Measurements from ENCODE around the gene ACTR6.

The ACTR6 gene

DNA sequence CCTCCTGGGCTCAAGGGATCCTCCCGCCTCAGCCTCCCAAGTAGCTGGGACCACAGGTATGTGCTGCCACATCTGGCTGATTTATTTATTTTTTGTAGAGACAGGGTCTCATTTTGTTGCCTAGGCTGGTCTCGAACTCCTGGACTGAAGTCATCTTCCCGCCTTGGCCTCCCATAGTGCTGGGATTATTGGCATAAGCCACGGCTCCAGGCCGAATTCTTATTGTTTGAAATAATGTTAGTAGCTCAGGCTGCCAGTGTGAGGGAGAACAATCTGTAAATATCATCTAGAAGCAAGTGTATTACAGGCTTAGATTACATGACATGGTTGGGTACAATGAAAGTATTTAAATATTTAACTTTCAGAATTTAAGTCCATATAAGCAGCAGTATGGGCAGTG, 8.2 kb downstream of the ACTR6 start:
- H3K4me3 ChIP-seq (ENCODE audit: low read depth, low read length), result no peak overlapping the region
- H3K36me3 ChIP-seq (ENCODE audit: control insufficient read depth, insufficient read depth, low read length), result no peaks in the 10 kb centered on the region
- H3K4me1 ChIP-seq, result no peaks in the 10 kb centered on the region
- H3K79me2 ChIP-seq, result no peaks in the 10 kb centered on the region
- no peak overlapping the region for H2AFZ ChIP-seq
- H3K9me3 ChIP-seq (ENCODE audit: control insufficient read depth, low read length), result no peaks in the 10 kb centered on the region
- H3K27ac ChIP-seq, result no peak overlapping the region
- H3K27me3 ChIP-seq (ENCODE audit: control insufficient read depth, insufficient read depth, low read length), result no peaks in the 10 kb centered on the region
- TF ChIP-seq CTCF (IDR thresholded peaks at IDR 0.05), result no peak
- H3K9ac ChIP-seq, result no peak overlapping the region
- H3K4me2 ChIP-seq (ENCODE audit: low read length), result no peak overlapping the region

DNA sequence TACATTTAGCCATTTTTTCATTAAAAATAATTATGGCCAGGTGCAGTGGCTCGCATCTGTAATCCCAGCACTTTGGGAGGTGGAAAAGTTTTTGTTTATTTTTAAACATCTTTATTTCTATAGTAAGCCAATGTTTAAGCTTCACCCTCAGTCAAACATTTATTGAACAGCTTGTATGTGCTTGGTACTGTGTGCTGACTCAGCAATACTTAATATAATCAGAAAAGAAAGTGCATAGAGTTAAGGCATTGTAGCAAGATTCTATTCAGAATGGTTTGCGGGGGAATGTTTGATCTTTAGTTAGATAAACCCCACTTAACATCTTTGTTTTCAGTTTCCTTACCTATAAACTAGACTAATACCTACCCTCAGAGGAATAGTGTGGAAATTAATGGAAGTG, 11.1 kb downstream of the ACTR6 start:
- no peak overlapping the region for H3K4me2 ChIP-seq (ENCODE audit: low read length)
- no peaks in the 10 kb centered on the region for H3K4me1 ChIP-seq
- H2AFZ ChIP-seq, result no peak overlapping the region
- H3K27ac ChIP-seq, result no peak overlapping the region
- no peak overlapping the region for H3K4me3 ChIP-seq (ENCODE audit: low read depth, low read length)
- H3K79me2 ChIP-seq, result no peaks in the 10 kb centered on the region
- no peaks in the 10 kb centered on the region for H3K36me3 ChIP-seq (ENCODE audit: control insufficient read depth, insufficient read depth, low read length)
- TF ChIP-seq CTCF (IDR thresholded peaks at IDR 0.05), result no peak
- H3K9ac ChIP-seq, result no peak overlapping the region
- no peaks in the 10 kb centered on the region for H3K27me3 ChIP-seq (ENCODE audit: control insufficient read depth, insufficient read depth, low read length)
- H3K9me3 ChIP-seq (ENCODE audit: control insufficient read depth, low read length), result no peaks in the 10 kb centered on the region

GRCh38 chr12:100213016-100213891, 12.6 kb downstream of the ACTR6 start:
- Histone ChIP-seq H3K9me3 (ENCODE audit: control insufficient read depth, low read length) (no peaks in the 10 kb centered on the region), H3K27ac (no peak overlapping the region), H3K9ac (no peak overlapping the region), H3K36me3 (ENCODE audit: control insufficient read depth, insufficient read depth, low read length) (no peaks in the 10 kb centered on the region), H3K4me3 (ENCODE audit: low read depth, low read length) (no peak overlapping the region), H3K4me2 (ENCODE audit: low read length) (no peak overlapping the region), H3K79me2 (no peaks in the 10 kb centered on the region), H3K4me1 (no peaks in the 10 kb centered on the region), H2AFZ (no peak overlapping the region), H3K27me3 (ENCODE audit: control insufficient read depth, insufficient read depth, low read length) (no peaks in the 10 kb centered on the region)
- no peak for TF ChIP-seq CTCF (IDR thresholded peaks at IDR 0.05)

- Histone ChIP-seq H3K79me2 (no peaks in the 10 kb centered on the region), H3K27me3 (ENCODE audit: control insufficient read depth, insufficient read depth, low read length) (no peaks in the 10 kb centered on the region), H2AFZ (no peak overlapping the region), H3K4me2 (ENCODE audit: low read length) (no peak overlapping the region), H3K4me1 (no peaks in the 10 kb centered on the region), H3K9me3 (ENCODE audit: control insufficient read depth, low read length) (no peaks in the 10 kb centered on the region), H3K4me3 (ENCODE audit: low read depth, low read length) (no peak overlapping the region), H3K36me3 (ENCODE audit: control insufficient read depth, insufficient read depth, low read length) (no peaks in the 10 kb centered on the region), H3K9ac (no peak overlapping the region), H3K27ac (no peak overlapping the region)
- TF ChIP-seq CTCF (IDR thresholded peaks at IDR 0.05), result no peak
Observed at GRCh38 chr12:100214518-100214917, 13.9 kb downstream of the ACTR6 start.

DNA sequence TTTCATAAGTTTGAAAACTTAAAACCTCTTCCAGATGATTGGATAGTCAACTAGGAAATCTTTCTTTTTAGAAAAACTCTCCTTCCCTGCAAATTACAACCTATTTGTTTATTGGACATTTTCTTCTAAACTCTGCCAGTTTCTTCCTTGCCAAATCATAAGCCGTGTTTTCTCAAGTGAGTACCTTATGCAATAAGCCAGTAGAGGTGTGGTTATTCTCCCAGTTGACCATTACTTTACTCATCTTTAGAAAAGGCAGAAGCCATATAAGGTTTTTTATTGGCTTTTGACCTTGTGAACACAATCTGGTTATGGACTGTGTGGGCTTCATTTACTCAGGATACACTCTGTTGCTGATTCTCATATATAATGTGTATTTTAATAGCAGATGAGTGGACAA, 14.6 kb downstream of the ACTR6 start:
- Histone ChIP-seq H3K36me3 (ENCODE audit: control insufficient read depth, insufficient read depth, low read length) (no peaks in the 10 kb centered on the region), H3K9me3 (ENCODE audit: control insufficient read depth, low read length) (no peaks in the 10 kb centered on the region), H3K9ac (no peak overlapping the region), H3K4me3 (ENCODE audit: low read depth, low read length) (no peak overlapping the region), H3K27ac (no peak overlapping the region), H2AFZ (no peak overlapping the region), H3K4me1 (no peaks in the 10 kb centered on the region), H3K27me3 (ENCODE audit: control insufficient read depth, insufficient read depth, low read length) (no peaks in the 10 kb centered on the region), H3K79me2 (no peaks in the 10 kb centered on the region), H3K4me2 (ENCODE audit: low read length) (no peak overlapping the region)
- TF ChIP-seq CTCF (IDR thresholded peaks at IDR 0.05), result no peak
